SK-N-SH (cell line): Measurements from ENCODE around the gene CHST10. TPM values are rescaled to one million over a fixed set of nuclear protein-coding genes. Genes with fewer than 3 reads are reported as not detected.

Experiments
- CTCF ChIA-PET: fragments of 300-600, 350-600 bp; formaldehyde crosslinking; extraction: SDS; loops from one replicate; lab custom pipeline; 2021; lab: Yijun Ruan, JAX
- POLR2A ChIA-PET: fragments of 350-600 bp; sonication (Branson Sonifier 250); formaldehyde crosslinking; extraction: SDS; loops from one replicate; lab custom pipeline; 2020; ENCODE audit warnings: antibody characterized with exemption, inconsistent platforms; lab: Yijun Ruan, JAX
- DNase-seq: peaks from one replicate; pipeline ENCODE4 v3.0.0; 2012
- H2AFZ ChIP-seq: fragments of 200-600 bp; sonication (generic); 2 replicates; pipeline ENCODE4 v1.8.1; 2016; ENCODE audit warnings: antibody characterized with exemption, mild to moderate bottlenecking, low read depth
- H3F3A ChIP-seq: fragments of 200-600 bp; sonication (generic); replicated peaks from 2 replicates; pipeline ENCODE3; 2016; ENCODE audit warnings: antibody characterized with exemption, mild to moderate bottlenecking; ENCODE audit not compliant: insufficient read depth
- H3K27ac ChIP-seq, 2 experiments: fragments of 200-500 bp in 1 of 2; fragments of 200-600 bp in 1 of 2; sonication (Bioruptor generic) in 1 of 2; sonication (generic), shearing (Covaris generic) in 1 of 2; 2 replicates each; pipeline versions ENCODE4 v1.5.1 to v1.6.1; 2014 to 2016; ENCODE audit warnings: low read depth in 2 of 2, inconsistent platforms in 1 of 2, low read length in 1 of 2, mild to moderate bottlenecking in 1 of 2, mixed read lengths in 1 of 2
- H3K27me3 ChIP-seq: fragments of 200-600 bp; sonication (generic), shearing (Covaris generic); 2 replicates; pipeline ENCODE4 v1.6.1; 2016; ENCODE audit warnings: mixed run types; ENCODE audit not compliant: insufficient read depth
- H3K36me3 ChIP-seq, 2 experiments: fragments of 200-500 bp in 1 of 2; fragments of 200-600 bp in 1 of 2; sonication (Bioruptor generic) in 1 of 2; sonication (generic) in 1 of 2; replicated peaks in 1 of 2; 2 replicates each; pipeline versions ENCODE3 to v1.5.1; 2014 to 2016; ENCODE audit warnings: low read length in 1 of 2, mild to moderate bottlenecking in 1 of 2; ENCODE audit not compliant: insufficient read depth in 2 of 2, control insufficient read depth in 1 of 2
- H3K4me1 ChIP-seq, 2 experiments: fragments of 200-500 bp in 1 of 2; fragments of 200-600 bp in 1 of 2; sonication (Bioruptor generic) in 1 of 2; sonication (generic), shearing (Covaris generic) in 1 of 2; 2 replicates each; pipeline versions ENCODE4 v1.5.1 to v1.6.1; 2014 to 2016; ENCODE audit warnings: low read depth in 1 of 2, low read length in 1 of 2, mixed run types in 1 of 2; ENCODE audit not compliant: insufficient read depth in 2 of 2, control insufficient read depth in 1 of 2
- H3K4me2 ChIP-seq: fragments of 200-600 bp; sonication (generic), shearing (Covaris generic); 2 replicates; pipeline ENCODE4 v1.6.1; 2017; ENCODE audit warnings: mixed run types
- H3K4me3 ChIP-seq, 2 experiments: fragments of 200-500 bp in 1 of 2; fragments of 200-600 bp in 1 of 2; sonication (Bioruptor generic) in 1 of 2; sonication (generic), shearing (Covaris generic) in 1 of 2; 2 replicates each; pipeline versions ENCODE4 v1.5.1 to v1.8.1; 2014 to 2016; ENCODE audit warnings: low read depth in 2 of 2, inconsistent platforms in 1 of 2, low read length in 1 of 2, mild to moderate bottlenecking in 1 of 2, mixed read lengths in 1 of 2, moderate library complexity in 1 of 2
- H3K79me2 ChIP-seq: fragments of 200-600 bp; sonication (generic); 2 replicates; pipeline ENCODE4 v1.8.1; 2017; ENCODE audit warnings: mild to moderate bottlenecking; ENCODE audit not compliant: insufficient read depth
- H3K9ac ChIP-seq: fragments of 200-600 bp; sonication (generic); 2 replicates; pipeline ENCODE4 v1.6.1; 2017; ENCODE audit warnings: mixed run types
- H3K9me2 ChIP-seq: fragments of 200-600 bp; sonication (generic); 2 replicates; pipeline ENCODE4 v1.6.1; 2017; ENCODE audit warnings: mixed run types
- H3K9me3 ChIP-seq: fragments of 200-600 bp; sonication (generic); 2 replicates; pipeline ENCODE4 v1.6.1; 2017; ENCODE audit warnings: mixed run types, mild to moderate bottlenecking, moderate library complexity
- H4K20me1 ChIP-seq: fragments of 200-600 bp; sonication (generic); 2 replicates; pipeline ENCODE4 v1.6.1; 2017; ENCODE audit warnings: mild to moderate bottlenecking, mixed run types; ENCODE audit not compliant: insufficient read depth
- EP300 ChIP-seq, 2 experiments: IDR thresholded peaks; 2 replicates each; pipeline versions ENCODE4 v1.4.0 to v1.6.1; 2012; ENCODE audit warnings: borderline replicate concordance in 1 of 2, low read depth in 1 of 2, low read length in 1 of 2
- EZH2phosphoT487 ChIP-seq: fragments of 200-600 bp; sonication (generic); IDR thresholded peaks from 2 replicates; pipeline ENCODE4 v1.6.1; 2017; ENCODE audit warnings: low read depth, mixed run types, mild to moderate bottlenecking, antibody characterized with exemption, moderate library complexity, borderline replicate concordance
- FOXJ3 ChIP-seq: sonication (generic); formaldehyde crosslinking; IDR thresholded peaks from 2 replicates; pipeline ENCODE4 v1.5.1; 2020; ENCODE audit warnings: mild to moderate bottlenecking, missing genetic modification reagents
- FOXM1 ChIP-seq: IDR thresholded peaks from 2 replicates; pipeline ENCODE4 v1.4.0; 2012; ENCODE audit warnings: low read depth, mild to moderate bottlenecking
- MEF2A ChIP-seq: IDR thresholded peaks from 2 replicates; pipeline ENCODE4 v1.4.0; 2012; ENCODE audit warnings: low read depth, borderline replicate concordance
- NFIC ChIP-seq: IDR thresholded peaks from 2 replicates; pipeline ENCODE4 v1.4.0; 2012; ENCODE audit warnings: borderline replicate concordance
- POLR2AphosphoS5 ChIP-seq: IDR thresholded peaks from 2 replicates; pipeline ENCODE4 v1.6.1; 2012; ENCODE audit warnings: low read depth, low read length
- SMC3 ChIP-seq: IDR thresholded peaks from 2 replicates; pipeline ENCODE4 v1.6.1; 2012; ENCODE audit warnings: low read depth, low read length, improper control_type of control experiment
- TAF1 ChIP-seq: IDR thresholded peaks from 2 replicates; pipeline ENCODE4 v1.6.1; 2012; ENCODE audit warnings: low read depth, mild to moderate bottlenecking, low read length, moderate library complexity, borderline replicate concordance
- TCF12 ChIP-seq: IDR thresholded peaks from 2 replicates; pipeline ENCODE4 v1.4.0; 2012
- TEAD4 ChIP-seq: IDR thresholded peaks from 2 replicates; pipeline ENCODE4 v1.4.0; 2012; ENCODE audit warnings: mild to moderate bottlenecking, borderline replicate concordance; ENCODE audit not compliant: insufficient read depth
- WGBS: methylation state at CpG from one replicate; pipeline ENCODE4 v1.1.6; 2017; ENCODE audit warnings: low lambda C conversion rate; 5-methylcytosine and 5-hydroxymethylcytosine counted together
- polyA plus RNA-seq, 3 experiments: library from polyadenylated mRNA; depleted of rRNA; stranded (reverse); fragments of >200 nt; gene quantifications; 2 replicates each; pipeline ENCODE4 v1.2.3, GENCODE V29; 2012
- TF ChIP-seq, protein P1 (sequence below): IDR thresholded peaks from 2 replicates; pipeline ENCODE4 v1.4.0; 2012; ENCODE audit warnings: low read depth
- TF ChIP-seq, protein P2 (sequence below): fragments of 150-350 bp; IDR thresholded peaks from 2 replicates; pipeline ENCODE4 v1.6.1; 2016; ENCODE audit warnings: mild to moderate bottlenecking, low read depth, low read length
- TF ChIP-seq, protein P3 (sequence below): fragments of 150-350 bp; IDR thresholded peaks from 2 replicates; pipeline ENCODE4 v1.6.1; 2017; ENCODE audit warnings: antibody characterized with exemption, low read length, low read depth, borderline replicate concordance
- TF ChIP-seq, protein P4 (sequence below): IDR thresholded peaks from 2 replicates; pipeline ENCODE4 v1.6.1; 2012; ENCODE audit warnings: mild to moderate bottlenecking, low read depth, low read length, moderate library complexity
- TF ChIP-seq, protein P5 (sequence below): IDR thresholded peaks from 2 replicates; pipeline ENCODE4; 2012
- TF ChIP-seq, protein P6 (sequence below): fragments of 200-600 bp; sonication (generic); IDR thresholded peaks from 2 replicates; pipeline ENCODE4 v1.6.1; 2017; ENCODE audit warnings: antibody characterized with exemption, mild to moderate bottlenecking, moderate library complexity
- TF ChIP-seq, protein P7 (sequence below): IDR thresholded peaks from 2 replicates; pipeline ENCODE4 v1.4.0; 2012; ENCODE audit warnings: low read depth, borderline replicate concordance

Gene CHST10
- polyA plus RNA-seq, 1 of the 3 experiments (the other 2 are of a cell fraction) = 17.6 TPM

DNA sequence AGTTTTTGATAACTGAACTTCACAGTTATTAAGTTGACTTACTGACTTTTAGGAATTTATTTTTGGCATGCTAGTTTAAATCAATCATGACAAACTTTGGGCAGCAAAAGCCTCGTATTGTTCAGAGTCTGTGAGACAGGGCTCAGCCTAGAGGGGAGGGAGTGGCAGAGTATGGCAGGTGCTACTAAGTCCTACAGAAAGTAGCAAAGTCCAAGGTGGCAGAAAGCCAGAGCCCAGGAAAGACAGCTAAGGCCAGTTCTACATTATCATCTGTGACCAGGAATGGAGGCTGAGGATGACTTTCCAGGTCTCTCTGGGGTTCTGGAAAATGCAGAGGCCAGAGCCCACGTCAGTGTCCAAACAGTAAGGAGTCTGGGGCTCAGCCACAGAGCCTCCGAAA lies 34.2 kb downstream of the CHST10 start:
- Histone ChIP-seq H3F3A (no peaks in the 10 kb centered on the region), H2AFZ (no peak overlapping the region), H3K27ac (no peak overlapping the region), H3K79me2 (no peaks in the 10 kb centered on the region), H3K27me3 (no peaks in the 10 kb centered on the region), H3K36me3 (no peaks in the 10 kb centered on the region), H3K9ac (no peak overlapping the region), H4K20me1 (no peaks in the 10 kb centered on the region), H3K9me3 (no peaks in the 10 kb centered on the region), H3K4me1 (no peaks in the 10 kb centered on the region), H3K9me2 (no peaks in the 10 kb centered on the region), H3K4me2 (no peak overlapping the region), H3K4me3 (no peak overlapping the region)
- WGBS = 55% methylated on average over 3 of the region's 3 CpGs
- POLR2A ChIA-PET = no interaction called here
- no peak for DNase-seq
- TF ChIP-seq, protein P1, sequence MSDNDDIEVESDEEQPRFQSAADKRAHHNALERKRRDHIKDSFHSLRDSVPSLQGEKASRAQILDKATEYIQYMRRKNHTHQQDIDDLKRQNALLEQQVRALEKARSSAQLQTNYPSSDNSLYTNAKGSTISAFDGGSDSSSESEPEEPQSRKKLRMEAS = no peak
- TF ChIP-seq POLR2AphosphoS5 (no peak), TEAD4 (no peak), TCF12 (no peak), EZH2phosphoT487 (no peak), FOXM1 (no peak), EP300 (IDR thresholded peaks at IDR 0.05; ENCODE audit: borderline replicate concordance in 1 of 2, low read depth in 1 of 2, low read length in 1 of 2) (no peak), MEF2A (no peak), SMC3 (no peak), TAF1 (no peak), NFIC (no peak), FOXJ3 (no peak)
- TF ChIP-seq, protein P2, sequence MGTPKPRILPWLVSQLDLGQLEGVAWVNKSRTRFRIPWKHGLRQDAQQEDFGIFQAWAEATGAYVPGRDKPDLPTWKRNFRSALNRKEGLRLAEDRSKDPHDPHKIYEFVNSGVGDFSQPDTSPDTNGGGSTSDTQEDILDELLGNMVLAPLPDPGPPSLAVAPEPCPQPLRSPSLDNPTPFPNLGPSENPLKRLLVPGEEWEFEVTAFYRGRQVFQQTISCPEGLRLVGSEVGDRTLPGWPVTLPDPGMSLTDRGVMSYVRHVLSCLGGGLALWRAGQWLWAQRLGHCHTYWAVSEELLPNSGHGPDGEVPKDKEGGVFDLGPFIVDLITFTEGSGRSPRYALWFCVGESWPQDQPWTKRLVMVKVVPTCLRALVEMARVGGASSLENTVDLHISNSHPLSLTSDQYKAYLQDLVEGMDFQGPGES = no peak
- TF ChIP-seq, protein P3, sequence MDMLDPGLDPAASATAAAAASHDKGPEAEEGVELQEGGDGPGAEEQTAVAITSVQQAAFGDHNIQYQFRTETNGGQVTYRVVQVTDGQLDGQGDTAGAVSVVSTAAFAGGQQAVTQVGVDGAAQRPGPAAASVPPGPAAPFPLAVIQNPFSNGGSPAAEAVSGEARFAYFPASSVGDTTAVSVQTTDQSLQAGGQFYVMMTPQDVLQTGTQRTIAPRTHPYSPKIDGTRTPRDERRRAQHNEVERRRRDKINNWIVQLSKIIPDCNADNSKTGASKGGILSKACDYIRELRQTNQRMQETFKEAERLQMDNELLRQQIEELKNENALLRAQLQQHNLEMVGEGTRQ = no peak
- TF ChIP-seq, protein P4, sequence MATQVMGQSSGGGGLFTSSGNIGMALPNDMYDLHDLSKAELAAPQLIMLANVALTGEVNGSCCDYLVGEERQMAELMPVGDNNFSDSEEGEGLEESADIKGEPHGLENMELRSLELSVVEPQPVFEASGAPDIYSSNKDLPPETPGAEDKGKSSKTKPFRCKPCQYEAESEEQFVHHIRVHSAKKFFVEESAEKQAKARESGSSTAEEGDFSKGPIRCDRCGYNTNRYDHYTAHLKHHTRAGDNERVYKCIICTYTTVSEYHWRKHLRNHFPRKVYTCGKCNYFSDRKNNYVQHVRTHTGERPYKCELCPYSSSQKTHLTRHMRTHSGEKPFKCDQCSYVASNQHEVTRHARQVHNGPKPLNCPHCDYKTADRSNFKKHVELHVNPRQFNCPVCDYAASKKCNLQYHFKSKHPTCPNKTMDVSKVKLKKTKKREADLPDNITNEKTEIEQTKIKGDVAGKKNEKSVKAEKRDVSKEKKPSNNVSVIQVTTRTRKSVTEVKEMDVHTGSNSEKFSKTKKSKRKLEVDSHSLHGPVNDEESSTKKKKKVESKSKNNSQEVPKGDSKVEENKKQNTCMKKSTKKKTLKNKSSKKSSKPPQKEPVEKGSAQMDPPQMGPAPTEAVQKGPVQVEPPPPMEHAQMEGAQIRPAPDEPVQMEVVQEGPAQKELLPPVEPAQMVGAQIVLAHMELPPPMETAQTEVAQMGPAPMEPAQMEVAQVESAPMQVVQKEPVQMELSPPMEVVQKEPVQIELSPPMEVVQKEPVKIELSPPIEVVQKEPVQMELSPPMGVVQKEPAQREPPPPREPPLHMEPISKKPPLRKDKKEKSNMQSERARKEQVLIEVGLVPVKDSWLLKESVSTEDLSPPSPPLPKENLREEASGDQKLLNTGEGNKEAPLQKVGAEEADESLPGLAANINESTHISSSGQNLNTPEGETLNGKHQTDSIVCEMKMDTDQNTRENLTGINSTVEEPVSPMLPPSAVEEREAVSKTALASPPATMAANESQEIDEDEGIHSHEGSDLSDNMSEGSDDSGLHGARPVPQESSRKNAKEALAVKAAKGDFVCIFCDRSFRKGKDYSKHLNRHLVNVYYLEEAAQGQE = no peak
- TF ChIP-seq, protein P5, sequence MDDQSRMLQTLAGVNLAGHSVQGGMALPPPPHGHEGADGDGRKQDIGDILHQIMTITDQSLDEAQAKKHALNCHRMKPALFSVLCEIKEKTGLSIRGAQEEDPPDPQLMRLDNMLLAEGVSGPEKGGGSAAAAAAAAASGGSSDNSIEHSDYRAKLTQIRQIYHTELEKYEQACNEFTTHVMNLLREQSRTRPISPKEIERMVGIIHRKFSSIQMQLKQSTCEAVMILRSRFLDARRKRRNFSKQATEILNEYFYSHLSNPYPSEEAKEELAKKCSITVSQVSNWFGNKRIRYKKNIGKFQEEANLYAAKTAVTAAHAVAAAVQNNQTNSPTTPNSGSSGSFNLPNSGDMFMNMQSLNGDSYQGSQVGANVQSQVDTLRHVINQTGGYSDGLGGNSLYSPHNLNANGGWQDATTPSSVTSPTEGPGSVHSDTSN = no peak
- TF ChIP-seq, protein P6, sequence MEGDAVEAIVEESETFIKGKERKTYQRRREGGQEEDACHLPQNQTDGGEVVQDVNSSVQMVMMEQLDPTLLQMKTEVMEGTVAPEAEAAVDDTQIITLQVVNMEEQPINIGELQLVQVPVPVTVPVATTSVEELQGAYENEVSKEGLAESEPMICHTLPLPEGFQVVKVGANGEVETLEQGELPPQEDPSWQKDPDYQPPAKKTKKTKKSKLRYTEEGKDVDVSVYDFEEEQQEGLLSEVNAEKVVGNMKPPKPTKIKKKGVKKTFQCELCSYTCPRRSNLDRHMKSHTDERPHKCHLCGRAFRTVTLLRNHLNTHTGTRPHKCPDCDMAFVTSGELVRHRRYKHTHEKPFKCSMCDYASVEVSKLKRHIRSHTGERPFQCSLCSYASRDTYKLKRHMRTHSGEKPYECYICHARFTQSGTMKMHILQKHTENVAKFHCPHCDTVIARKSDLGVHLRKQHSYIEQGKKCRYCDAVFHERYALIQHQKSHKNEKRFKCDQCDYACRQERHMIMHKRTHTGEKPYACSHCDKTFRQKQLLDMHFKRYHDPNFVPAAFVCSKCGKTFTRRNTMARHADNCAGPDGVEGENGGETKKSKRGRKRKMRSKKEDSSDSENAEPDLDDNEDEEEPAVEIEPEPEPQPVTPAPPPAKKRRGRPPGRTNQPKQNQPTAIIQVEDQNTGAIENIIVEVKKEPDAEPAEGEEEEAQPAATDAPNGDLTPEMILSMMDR = no peak
- TF ChIP-seq, protein P7, sequence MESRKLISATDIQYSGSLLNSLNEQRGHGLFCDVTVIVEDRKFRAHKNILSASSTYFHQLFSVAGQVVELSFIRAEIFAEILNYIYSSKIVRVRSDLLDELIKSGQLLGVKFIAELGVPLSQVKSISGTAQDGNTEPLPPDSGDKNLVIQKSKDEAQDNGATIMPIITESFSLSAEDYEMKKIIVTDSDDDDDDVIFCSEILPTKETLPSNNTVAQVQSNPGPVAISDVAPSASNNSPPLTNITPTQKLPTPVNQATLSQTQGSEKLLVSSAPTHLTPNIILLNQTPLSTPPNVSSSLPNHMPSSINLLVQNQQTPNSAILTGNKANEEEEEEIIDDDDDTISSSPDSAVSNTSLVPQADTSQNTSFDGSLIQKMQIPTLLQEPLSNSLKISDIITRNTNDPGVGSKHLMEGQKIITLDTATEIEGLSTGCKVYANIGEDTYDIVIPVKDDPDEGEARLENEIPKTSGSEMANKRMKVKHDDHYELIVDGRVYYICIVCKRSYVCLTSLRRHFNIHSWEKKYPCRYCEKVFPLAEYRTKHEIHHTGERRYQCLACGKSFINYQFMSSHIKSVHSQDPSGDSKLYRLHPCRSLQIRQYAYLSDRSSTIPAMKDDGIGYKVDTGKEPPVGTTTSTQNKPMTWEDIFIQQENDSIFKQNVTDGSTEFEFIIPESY = no peak
- CTCF ChIA-PET = interaction anchor here (18.9 kb wide), 1 partner anchor 122 kb away, joined by 467 read pairs; no protein-coding TSS in a partner anchor
